Heart left ventricle (tissue), 16 donors: ENCODE data around the gene ATP2A1. TPM values are rescaled to one million over a fixed set of nuclear protein-coding genes. Genes with fewer than 3 reads are reported as not detected.

Experiments used
- ATAC-seq, 4 donors: fragments of 200-7000 bp; cut with Tn5 transposase; one replicate each; pipeline ENCODE4 v1.9.1; 2020 to 2022; ENCODE audit warnings: moderate library complexity in 4 of 4, mild to moderate bottlenecking in 3 of 4, moderate number of reproducible peaks in 1 of 4
- DNase-seq, 5 donors: peaks; one replicate each; pipeline ENCODE4 v3.0.0-alpha.2; 2020
- H3K27ac ChIP-seq, 12 donors: fragments of 200-600 bp; sonication (generic) in 4 of 12; one replicate each; pipeline versions ENCODE4 v1.5.0 to v1.8.0; 2016 to 2022; ENCODE audit warnings: mild to moderate bottlenecking in 2 of 12
- H3K27me3 ChIP-seq, 9 donors: fragments of 200-600 bp; sonication (generic) in 2 of 9; one replicate each; pipeline versions ENCODE4 v1.5.1 to v1.8.0; 2016 to 2022; ENCODE audit warnings: mild to moderate bottlenecking in 3 of 9
- H3K36me3 ChIP-seq, 9 donors: fragments of 200-600 bp; sonication (generic) in 2 of 9; one replicate each; pipeline versions ENCODE4 v1.5.0 to v1.8.0; 2018 to 2022; ENCODE audit warnings: mild to moderate bottlenecking in 2 of 9
- H3K4me1 ChIP-seq, 12 donors: fragments of 200-600 bp; sonication (generic) in 4 of 12; one replicate each; pipeline versions ENCODE4 v1.5.0 to v1.8.0; 2016 to 2022; ENCODE audit warnings: mild to moderate bottlenecking in 3 of 12
- H3K4me3 ChIP-seq, 12 donors: fragments of 200-600 bp; sonication (generic) in 4 of 12; one replicate each; pipeline versions ENCODE4 v1.5.0 to v1.8.0; 2017 to 2022; ENCODE audit warnings: mild to moderate bottlenecking in 9 of 12, moderate library complexity in 4 of 12
- H3K9me3 ChIP-seq, 12 donors: fragments of 200-600 bp; sonication (generic) in 4 of 12; one replicate each; pipeline versions ENCODE4 v1.5.0 to v1.8.0; 2016 to 2022; ENCODE audit warnings: mild to moderate bottlenecking in 1 of 12
- POLR2A ChIP-seq, 2 donors: fragments of 450-650 bp; IDR thresholded peaks; one replicate each; pipeline ENCODE4 v1.6.1; 2017; ENCODE audit warnings: antibody characterized with exemption in 2 of 2, mild to moderate bottlenecking in 2 of 2, moderate library complexity in 2 of 2
- WGBS, 4 donors: extraction: QIAGEN DNeasy Blood & Tissue Kit in 2 of 4; methylation state at CpG; one replicate each; pipeline versions ENCODE4 v1.1.5 to v1.1.7; 2013 to 2018; 5-methylcytosine and 5-hydroxymethylcytosine counted together
- intact Hi-C, 10 donors: fragments of 100-400 bp; cut with DNase I; formaldehyde crosslinking; loops; one replicate each; pipeline versions ENCODE4 v1.11.1 to v1.14.2; 2022
- polyA plus RNA-seq, 2 donors: library from polyadenylated mRNA; stranded (reverse); fragments of 200-250 nt; gene quantifications; one replicate each; pipeline ENCODE4 v1.2.3, GENCODE V29; 2013
- total RNA-seq, 9 donors: library from RNA; depleted of rRNA in 2 of 9; stranded (reverse); fragments of >200 nt in 2 of 9; fragmentation: NEBNext Ultra II Directional in 3 of 9; extraction: Animal tissue kit (Norgen Biotek cat#: 25700) in 3 of 9; gene quantifications; one replicate each; pipeline versions ENCODE4 v1.1.0 to v1.2.4, GENCODE V29; 2016 to 2023
- TF ChIP-seq, protein P1 (sequence below), 12 donors: fragments of 200-600 bp; sonication (generic) in 4 of 12; IDR thresholded peaks; one replicate each; pipeline versions ENCODE4 v1.5.0 to v1.8.0; 2018 to 2022; ENCODE audit warnings: antibody characterized with exemption in 12 of 12, mild to moderate bottlenecking in 5 of 12
- donor health status: ischemic (EF 13 %, LVEDD 7.1; RV severe dilation, severe dysfunction).
- donor health status: healthy with polysubstance abuse.
- donor health status: DM: no; HTN: yes; CAD: no.
- donor health status: DM: no; HTN: no; CAD: no.
- donor health status: ischemic (EF 25% LVEDD 6.9; RV normal size, moderate dysfunction).
- donor health status: ischemic (EF 25% LVEDD 5.7; RV mildly dilated, moderate dysfunction).
- donor health status: healthy.
- donor health status: DM: yes; HTN: yes; CAD: no.
- donor health status: ischemic (EF 35%, LVEDD 5.7; RV mildly dilated, moderate dysfunction).
- donor health status: nonischemic (EF 11% LVEDD 7.7; RV severe dilation, severe dysfunction).
- donor health status: DM: yes; HTN: yes; CAD: no.
- donor health status: PGD.
- donor health status: ischemic (EF 29% LVEDD 5.4; RV normal size, mild dysfunction).
- donor health status: nonischemic (EF 23%, LVEDD 6.1; RV moderate dilation, normal function).

Gene ATP2A1
- total and polyA plus RNA-seq, 11 donors = 0.06 to 0.63 (median 0.39) TPM; not detected in 4

DNA sequence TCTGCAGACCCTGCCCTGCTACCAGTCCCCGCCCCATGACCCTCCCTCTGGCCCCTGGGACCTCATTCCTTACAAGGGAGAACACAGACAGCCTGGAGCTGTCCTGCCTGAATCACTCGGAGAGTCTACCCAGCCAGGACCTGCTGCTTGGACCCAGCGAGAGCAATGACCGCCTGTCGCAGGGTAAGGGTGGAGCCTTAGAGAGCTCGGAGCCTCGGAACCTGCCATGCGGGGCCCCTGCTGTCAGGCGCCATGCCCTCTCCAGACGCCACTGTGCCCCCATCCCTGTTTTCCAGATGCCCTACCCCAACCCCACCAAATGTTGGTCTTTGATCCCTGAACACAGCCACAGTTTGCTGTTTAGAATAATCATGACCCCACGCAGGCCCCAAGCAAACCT lies 9.1 kb upstream of the ATP2A1 start:
- Histone ChIP-seq H3K4me1 (peaks cover 0 to 21% (median 13%) of the 10 kb centered on the region in 12 donors), H3K27me3 (no peaks in the 10 kb centered on the region), H3K36me3 (peaks cover 2 to 76% (median 73%) of the 10 kb centered on the region in 9 donors), H3K9me3 (no peaks in the 10 kb centered on the region), H3K4me3 (no peak overlapping the region), H3K27ac (no peak overlapping the region)
- intact Hi-C loops = loop anchor here in 2 of 10 donors (5.0 to 10.0 kb wide), 3 partner anchors 56 to 78 kb away; partner anchors contain the start of gene RABEP2 (in 1 of the 2)
- ATAC-seq (no peak), DNase-seq (no peak)
- TF ChIP-seq POLR2A (IDR thresholded peaks at IDR 0.05) = no peak
- TF ChIP-seq, protein P1, sequence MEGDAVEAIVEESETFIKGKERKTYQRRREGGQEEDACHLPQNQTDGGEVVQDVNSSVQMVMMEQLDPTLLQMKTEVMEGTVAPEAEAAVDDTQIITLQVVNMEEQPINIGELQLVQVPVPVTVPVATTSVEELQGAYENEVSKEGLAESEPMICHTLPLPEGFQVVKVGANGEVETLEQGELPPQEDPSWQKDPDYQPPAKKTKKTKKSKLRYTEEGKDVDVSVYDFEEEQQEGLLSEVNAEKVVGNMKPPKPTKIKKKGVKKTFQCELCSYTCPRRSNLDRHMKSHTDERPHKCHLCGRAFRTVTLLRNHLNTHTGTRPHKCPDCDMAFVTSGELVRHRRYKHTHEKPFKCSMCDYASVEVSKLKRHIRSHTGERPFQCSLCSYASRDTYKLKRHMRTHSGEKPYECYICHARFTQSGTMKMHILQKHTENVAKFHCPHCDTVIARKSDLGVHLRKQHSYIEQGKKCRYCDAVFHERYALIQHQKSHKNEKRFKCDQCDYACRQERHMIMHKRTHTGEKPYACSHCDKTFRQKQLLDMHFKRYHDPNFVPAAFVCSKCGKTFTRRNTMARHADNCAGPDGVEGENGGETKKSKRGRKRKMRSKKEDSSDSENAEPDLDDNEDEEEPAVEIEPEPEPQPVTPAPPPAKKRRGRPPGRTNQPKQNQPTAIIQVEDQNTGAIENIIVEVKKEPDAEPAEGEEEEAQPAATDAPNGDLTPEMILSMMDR (IDR thresholded peaks at IDR 0.05) = no peak
- 90 to 95% (median 93%) methylated on average over 10 to 11 of the region's 11 CpGs for WGBS, 4 donors

DNA sequence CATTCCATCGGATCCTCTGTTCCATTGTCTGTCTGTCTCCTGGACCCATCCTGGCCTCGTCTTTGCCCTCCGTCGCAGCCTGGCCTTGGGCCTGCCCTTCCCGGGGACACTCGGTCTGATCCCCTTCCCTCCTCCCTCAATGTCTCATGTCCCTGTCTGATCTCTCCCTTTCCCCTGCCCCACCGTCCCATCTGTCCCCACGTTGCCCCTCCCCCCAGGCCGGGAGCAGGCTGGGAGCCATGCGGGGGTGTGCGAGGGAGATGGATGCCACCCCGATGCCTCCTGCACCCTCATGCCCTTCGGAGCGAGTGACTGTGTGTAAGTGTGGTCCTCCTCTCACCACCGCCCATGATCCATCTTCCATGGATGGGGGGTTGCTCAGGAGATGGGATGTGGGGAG lies 5.3 kb upstream of the ATP2A1 start:
- intact Hi-C loops = no loop called here
- no peak for DNase-seq
- 86 to 89% (median 87%) methylated on average over 15 of the region's 15 CpGs for WGBS, 4 donors
- no peak for ATAC-seq
- H3K36me3 ChIP-seq = peaks cover 2 to 70% (median 65%) of the 10 kb centered on the region in 9 donors
- H3K27me3 ChIP-seq = no peaks in the 10 kb centered on the region
- no peak overlapping the region for H3K27ac ChIP-seq
- TF ChIP-seq POLR2A (IDR thresholded peaks at IDR 0.05) = no peak
- TF ChIP-seq, protein P1 (IDR thresholded peaks at IDR 0.05) = no peak
- H3K4me1 ChIP-seq = no peaks in the 10 kb centered on the region
- H3K4me3 ChIP-seq = no peak overlapping the region
- H3K9me3 ChIP-seq = no peaks in the 10 kb centered on the region

DNA sequence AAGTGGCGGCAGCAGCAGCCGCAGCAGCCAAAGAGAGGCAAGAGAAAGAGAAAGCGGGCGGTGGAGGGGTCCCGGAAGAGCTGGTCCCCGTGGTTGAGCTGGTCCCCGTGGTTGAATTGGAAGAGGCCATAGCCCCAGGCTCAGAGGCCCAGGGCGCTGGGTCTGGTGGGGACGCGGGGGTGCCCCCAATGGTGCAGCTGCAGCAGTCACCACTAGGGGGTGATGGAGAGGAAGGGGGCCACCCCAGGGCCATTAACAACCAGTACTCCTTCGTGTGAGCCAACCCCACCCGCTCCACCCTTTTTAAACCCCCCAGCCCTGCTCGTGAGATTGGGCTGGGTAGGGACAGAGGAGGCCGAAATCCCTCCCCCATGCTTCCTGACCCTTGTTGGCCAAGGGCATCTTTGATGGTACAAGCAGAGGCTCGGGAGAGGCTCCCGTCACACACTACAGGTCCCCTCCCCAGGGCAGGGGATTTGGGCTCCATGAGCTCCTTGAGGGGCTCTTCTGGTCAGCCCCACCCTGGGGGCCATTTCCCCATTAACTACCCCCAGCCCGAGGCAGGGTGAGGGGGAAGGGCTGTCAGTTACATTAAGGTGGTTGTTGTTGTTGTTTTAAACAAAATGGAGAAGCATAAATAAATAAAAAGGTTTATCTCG lies 4.6 kb upstream of the ATP2A1 start:
- Histone ChIP-seq H3K27ac (no peak overlapping the region), H3K9me3 (no peaks in the 10 kb centered on the region), H3K27me3 (no peaks in the 10 kb centered on the region), H3K4me1 (no peaks in the 10 kb centered on the region), H3K4me3 (no peak overlapping the region), H3K36me3 (peaks cover 2 to 63% (median 57%) of the 10 kb centered on the region in 9 donors)
- DNase-seq (no peak), ATAC-seq (peak in 2 of 4 donors; percentile 25 to 37)
- TF ChIP-seq, protein P1 (IDR thresholded peaks at IDR 0.05) = peak; percentile 34 to 69 (median 50)
- TF ChIP-seq POLR2A (IDR thresholded peaks at IDR 0.05) = no peak
- whole genome bisulfite sequencing, 4 donors = 88 to 95% (median 88%) methylated on average over 17 to 18 of the region's 18 CpGs
- intact Hi-C loops = no loop called here

DNA sequence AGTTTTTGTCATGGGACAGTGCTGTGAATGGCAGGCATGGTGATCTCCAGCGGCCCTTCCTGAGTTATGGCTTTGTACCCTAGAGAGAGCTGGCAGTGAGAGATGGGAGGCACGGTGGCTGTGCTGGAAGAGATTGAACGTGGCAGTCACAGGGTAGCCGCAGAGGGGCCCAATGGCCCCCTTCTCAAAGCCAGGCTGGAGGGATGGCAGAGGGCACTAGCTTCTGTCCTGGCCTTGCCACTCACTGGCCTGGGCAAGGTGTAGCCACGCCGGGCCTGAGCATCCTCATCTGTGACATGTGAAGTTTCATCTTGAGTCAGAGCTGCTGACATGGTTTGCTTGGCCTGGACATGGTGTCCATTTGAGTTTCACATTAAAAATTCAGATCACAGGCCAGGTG lies 3.9 kb upstream of the ATP2A1 start:
- intact Hi-C loops = no loop called here
- TF ChIP-seq POLR2A (IDR thresholded peaks at IDR 0.05) = no peak
- TF ChIP-seq, protein P1 (IDR thresholded peaks at IDR 0.05) = no peak
- Histone ChIP-seq H3K27ac (no peak overlapping the region), H3K4me3 (no peak overlapping the region), H3K9me3 (no peaks in the 10 kb centered on the region), H3K36me3 (peaks cover 2 to 56% (median 50%) of the 10 kb centered on the region in 9 donors), H3K4me1 (peaks cover 0 to 7% (median 4%) of the 10 kb centered on the region in 12 donors), H3K27me3 (no peaks in the 10 kb centered on the region)
- WGBS, 4 donors = 95 to 97% (median 96%) methylated on average over 6 of the region's 6 CpGs
- ATAC-seq = no peak
- DNase-seq = no peak
